Thoracic aorta (tissue), 2 donors: ENCODE data around the gene CIDEB. TPM values are rescaled to one million over a fixed set of nuclear protein-coding genes. Genes with fewer than 3 reads are reported as not detected.

Experiments
- ATAC-seq: fragments of 150-250 bp; one replicate; pipeline ENCODE4 v1.8.0; 2017; ENCODE audit warnings: low read depth; ENCODE audit not compliant: insufficient number of reproducible peaks, low FRiP score
- DNase-seq: peaks from one replicate; pipeline ENCODE4 v3.0.0-alpha.2; 2020; ENCODE audit warnings: low spot score
- H3K27ac ChIP-seq, 2 donors: fragments of 200-600 bp; sonication (generic); 1 replicate in 1 of 2; 2 replicates in 1 of 2; pipeline ENCODE4 v1.5.1; 2016; ENCODE audit warnings: mild to moderate bottlenecking in 2 of 2, moderate library complexity in 2 of 2
- H3K27me3 ChIP-seq: fragments of 200-600 bp; sonication (generic); replicated peaks from 2 replicates; pipeline ENCODE4 v1.6.0; 2016; ENCODE audit warnings: mild to moderate bottlenecking; ENCODE audit not compliant: insufficient read depth
- H3K36me3 ChIP-seq: fragments of 200-600 bp; sonication (generic); one replicate; pipeline ENCODE4 v1.5.1; 2016
- H3K4me1 ChIP-seq, 2 donors: fragments of 200-600 bp; sonication (generic); 1 replicate in 1 of 2; 2 replicates in 1 of 2; pipeline versions ENCODE4 v1.5.1 to v1.6.0; 2016; ENCODE audit warnings: low read depth in 2 of 2, mild to moderate bottlenecking in 1 of 2; ENCODE audit not compliant: control insufficient read depth in 1 of 2
- H3K4me3 ChIP-seq: fragments of 200-600 bp; sonication (generic); 2 replicates; pipeline ENCODE4 v1.5.1; 2016; ENCODE audit warnings: mild to moderate bottlenecking
- H3K9me3 ChIP-seq: fragments of 200-600 bp; sonication (generic); 2 replicates; pipeline ENCODE4 v1.5.1; 2016
- CTCF ChIP-seq: fragments of 200-600 bp; sonication (generic); IDR thresholded peaks from one replicate; pipeline ENCODE4 v1.5.1; 2019; ENCODE audit warnings: antibody characterized with exemption
- total RNA-seq, 2 donors: library from RNA; depleted of rRNA; stranded (reverse); fragments of >200 nt; gene quantifications; one replicate each; pipeline versions ENCODE4 v1.1.0 to v1.2.3, GENCODE V29; 2016

Gene CIDEB
- total RNA-seq, 2 donors from 2014 or later = 10.9 to 17.3 TPM

DNA sequence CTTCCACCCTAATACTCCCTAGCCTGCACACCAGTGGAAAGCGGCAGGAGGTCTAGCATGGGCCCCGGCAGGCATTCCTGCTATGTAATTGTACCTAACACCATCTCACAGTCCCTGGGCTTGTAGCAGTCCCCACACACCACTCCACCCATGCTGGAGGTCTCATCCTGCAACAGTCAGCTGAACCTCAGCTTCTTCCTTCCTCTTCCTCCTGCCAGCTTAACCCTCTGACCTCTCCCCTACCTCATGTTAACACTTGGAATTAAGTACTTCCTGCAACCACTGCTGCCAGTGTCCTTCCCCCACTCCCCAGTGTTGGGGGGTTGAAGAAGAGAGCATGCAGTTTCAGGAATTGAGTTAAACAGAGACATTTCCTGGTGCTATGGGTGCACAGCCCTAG is 19.5 kb upstream of the CIDEB start:
- H3K4me1 ChIP-seq = peaks cover 1 to 7% of the 10 kb centered on the region in 2 donors
- DNase-seq = no peak
- no peak overlapping the region for H3K27ac ChIP-seq
- H3K36me3 ChIP-seq = no peaks in the 10 kb centered on the region
- no peaks in the 10 kb centered on the region for H3K9me3 ChIP-seq
- no peak for ATAC-seq
- H3K4me3 ChIP-seq = no peak overlapping the region
- no peaks in the 10 kb centered on the region for H3K27me3 ChIP-seq
- TF ChIP-seq CTCF = no peak

- no peak for ATAC-seq
- H3K4me1 ChIP-seq = no peaks in the 10 kb centered on the region
- no peak overlapping the region for H3K4me3 ChIP-seq
- no peaks in the 10 kb centered on the region for H3K27me3 ChIP-seq
- TF ChIP-seq CTCF = no peak
- no peaks in the 10 kb centered on the region for H3K9me3 ChIP-seq
- no peaks in the 10 kb centered on the region for H3K36me3 ChIP-seq
- no peak overlapping the region for H3K27ac ChIP-seq
- DNase-seq = no peak
Observed at GRCh38 chr14:24325963-24326362, 18.2 kb upstream of the CIDEB start.

GRCh38 chr14:24325041-24325530 is 17.3 kb upstream of the CIDEB start:
- Histone ChIP-seq H3K4me1 (no peaks in the 10 kb centered on the region), H3K9me3 (no peaks in the 10 kb centered on the region), H3K27ac (no peak overlapping the region), H3K36me3 (no peaks in the 10 kb centered on the region), H3K27me3 (no peaks in the 10 kb centered on the region), H3K4me3 (no peak overlapping the region)
- no peak for ATAC-seq
- no peak for DNase-seq
- no peak for TF ChIP-seq CTCF

DNA sequence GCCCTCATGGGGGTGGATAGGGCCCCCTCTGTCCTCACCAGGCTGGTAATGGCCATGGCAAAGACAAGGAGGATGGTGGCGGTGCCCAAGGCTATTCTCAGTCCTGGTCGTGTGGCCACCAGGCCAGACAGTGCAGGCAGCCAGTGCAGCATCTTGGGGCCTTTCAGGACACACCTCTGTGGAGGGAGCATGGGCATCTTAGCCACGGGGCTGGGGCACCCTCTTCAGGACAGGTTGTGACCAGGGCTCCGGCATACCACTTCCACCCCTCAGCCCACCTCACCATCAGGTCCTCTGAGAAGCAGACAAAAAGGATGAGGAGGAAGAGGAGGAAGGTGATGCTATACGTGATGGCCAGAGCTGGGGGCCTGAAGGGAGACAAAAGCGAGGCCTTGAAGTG is 16.2 kb upstream of the CIDEB start:
- no peaks in the 10 kb centered on the region for H3K27me3 ChIP-seq
- ATAC-seq (no peak), DNase-seq (no peak)
- no peaks in the 10 kb centered on the region for H3K36me3 ChIP-seq
- no peaks in the 10 kb centered on the region for H3K9me3 ChIP-seq
- no peak overlapping the region for H3K27ac ChIP-seq
- no peaks in the 10 kb centered on the region for H3K4me1 ChIP-seq
- no peak for TF ChIP-seq CTCF
- no peak overlapping the region for H3K4me3 ChIP-seq

- Histone ChIP-seq H3K36me3 (no peaks in the 10 kb centered on the region), H3K27me3 (no peaks in the 10 kb centered on the region), H3K4me3 (no peak overlapping the region), H3K4me1 (no peaks in the 10 kb centered on the region), H3K9me3 (no peaks in the 10 kb centered on the region), H3K27ac (no peak overlapping the region)
- no peak for TF ChIP-seq CTCF
- ATAC-seq = no peak
- DNase-seq = no peak
Observed at GRCh38 chr14:24323341-24323740, 15.6 kb upstream of the CIDEB start.
